ENCODE data around the gene TRAT1.

The TRAT1 gene

GRCh38 chr3:108826309-108827187 is 4.0 kb downstream of the TRAT1 start:
- no peaks in the 10 kb centered on the region for H3K36me3 ChIP-seq (ENCODE audit: control insufficient read depth in 1 of 2, insufficient read depth in 2 of 2, low read length in 2 of 2)
- no peaks in the 10 kb centered on the region for H3K9me3 ChIP-seq (ENCODE audit: control insufficient read depth in 1 of 2, low read length in 2 of 2)
- no peaks in the 10 kb centered on the region for H3K27me3 ChIP-seq (ENCODE audit: low read depth, low read length)
- no peaks in the 10 kb centered on the region for H3K4me1 ChIP-seq (ENCODE audit: control insufficient read depth in 1 of 2, insufficient read depth in 2 of 2, low read length in 2 of 2)
- no peak overlapping the region for H3K4me3 ChIP-seq (ENCODE audit: low read depth in 1 of 2, low read length in 2 of 2)
- no peak overlapping the region for H3K27ac ChIP-seq (ENCODE audit: low read length)

GRCh38 chr3:108830381-108830780 is 7.8 kb downstream of the TRAT1 start:
- Histone ChIP-seq H3K27ac (ENCODE audit: low read length) (no peak overlapping the region), H3K4me1 (ENCODE audit: control insufficient read depth in 1 of 2, insufficient read depth in 2 of 2, low read length in 2 of 2) (no peaks in the 10 kb centered on the region), H3K4me3 (ENCODE audit: low read depth in 1 of 2, low read length in 2 of 2) (no peak overlapping the region), H3K27me3 (ENCODE audit: low read depth, low read length) (no peaks in the 10 kb centered on the region), H3K36me3 (ENCODE audit: control insufficient read depth in 1 of 2, insufficient read depth in 2 of 2, low read length in 2 of 2) (no peaks in the 10 kb centered on the region), H3K9me3 (ENCODE audit: control insufficient read depth in 1 of 2, low read length in 2 of 2) (no peaks in the 10 kb centered on the region)

- no peaks in the 10 kb centered on the region for H3K27me3 ChIP-seq (ENCODE audit: low read depth, low read length)
- H3K9me3 ChIP-seq (ENCODE audit: control insufficient read depth in 1 of 2, low read length in 2 of 2) = no peaks in the 10 kb centered on the region
- H3K4me1 ChIP-seq (ENCODE audit: control insufficient read depth in 1 of 2, insufficient read depth in 2 of 2, low read length in 2 of 2) = no peaks in the 10 kb centered on the region
- H3K27ac ChIP-seq (ENCODE audit: low read length) = no peak overlapping the region
- H3K36me3 ChIP-seq (ENCODE audit: control insufficient read depth in 1 of 2, insufficient read depth in 2 of 2, low read length in 2 of 2) = no peaks in the 10 kb centered on the region
- no peak overlapping the region for H3K4me3 ChIP-seq (ENCODE audit: low read depth in 1 of 2, low read length in 2 of 2)
Observed at GRCh38 chr3:108830991-108831614, 8.5 kb downstream of the TRAT1 start.

- Histone ChIP-seq H3K27ac (ENCODE audit: low read length) (no peak overlapping the region), H3K27me3 (ENCODE audit: low read depth, low read length) (no peaks in the 10 kb centered on the region), H3K4me3 (ENCODE audit: low read depth in 1 of 2, low read length in 2 of 2) (no peak overlapping the region), H3K4me1 (ENCODE audit: control insufficient read depth in 1 of 2, insufficient read depth in 2 of 2, low read length in 2 of 2) (no peaks in the 10 kb centered on the region), H3K36me3 (ENCODE audit: control insufficient read depth in 1 of 2, insufficient read depth in 2 of 2, low read length in 2 of 2) (no peaks in the 10 kb centered on the region), H3K9me3 (ENCODE audit: control insufficient read depth in 1 of 2, low read length in 2 of 2) (no peaks in the 10 kb centered on the region)
Observed at GRCh38 chr3:108833611-108834010, 11.0 kb downstream of the TRAT1 start.

- Histone ChIP-seq H3K4me3 (ENCODE audit: low read depth in 1 of 2, low read length in 2 of 2) (no peak overlapping the region), H3K9me3 (ENCODE audit: control insufficient read depth in 1 of 2, low read length in 2 of 2) (no peaks in the 10 kb centered on the region), H3K27ac (ENCODE audit: low read length) (no peak overlapping the region), H3K27me3 (ENCODE audit: low read depth, low read length) (no peaks in the 10 kb centered on the region), H3K4me1 (ENCODE audit: control insufficient read depth in 1 of 2, insufficient read depth in 2 of 2, low read length in 2 of 2) (no peaks in the 10 kb centered on the region), H3K36me3 (ENCODE audit: control insufficient read depth in 1 of 2, insufficient read depth in 2 of 2, low read length in 2 of 2) (no peaks in the 10 kb centered on the region)
Observed at GRCh38 chr3:108834551-108834950, 12.0 kb downstream of the TRAT1 start.

GRCh38 chr3:108835101-108835500 is 12.5 kb downstream of the TRAT1 start:
- H3K36me3 ChIP-seq (ENCODE audit: control insufficient read depth in 1 of 2, insufficient read depth in 2 of 2, low read length in 2 of 2) = no peaks in the 10 kb centered on the region
- no peak overlapping the region for H3K27ac ChIP-seq (ENCODE audit: low read length)
- H3K4me1 ChIP-seq (ENCODE audit: control insufficient read depth in 1 of 2, insufficient read depth in 2 of 2, low read length in 2 of 2) = no peaks in the 10 kb centered on the region
- H3K9me3 ChIP-seq (ENCODE audit: control insufficient read depth in 1 of 2, low read length in 2 of 2) = no peaks in the 10 kb centered on the region
- H3K27me3 ChIP-seq (ENCODE audit: low read depth, low read length) = no peaks in the 10 kb centered on the region
- no peak overlapping the region for H3K4me3 ChIP-seq (ENCODE audit: low read depth in 1 of 2, low read length in 2 of 2)

- H3K36me3 ChIP-seq (ENCODE audit: control insufficient read depth in 1 of 2, insufficient read depth in 2 of 2, low read length in 2 of 2) = no peaks in the 10 kb centered on the region
- H3K4me1 ChIP-seq (ENCODE audit: control insufficient read depth in 1 of 2, insufficient read depth in 2 of 2, low read length in 2 of 2) = no peaks in the 10 kb centered on the region
- no peaks in the 10 kb centered on the region for H3K27me3 ChIP-seq (ENCODE audit: low read depth, low read length)
- no peak overlapping the region for H3K27ac ChIP-seq (ENCODE audit: low read length)
- no peaks in the 10 kb centered on the region for H3K9me3 ChIP-seq (ENCODE audit: control insufficient read depth in 1 of 2, low read length in 2 of 2)
- no peak overlapping the region for H3K4me3 ChIP-seq (ENCODE audit: low read depth in 1 of 2, low read length in 2 of 2)
Observed at GRCh38 chr3:108838436-108838835, 15.8 kb downstream of the TRAT1 start.

- Histone ChIP-seq H3K27ac (ENCODE audit: low read length) (no peak overlapping the region), H3K36me3 (ENCODE audit: control insufficient read depth in 1 of 2, insufficient read depth in 2 of 2, low read length in 2 of 2) (no peaks in the 10 kb centered on the region), H3K27me3 (ENCODE audit: low read depth, low read length) (no peaks in the 10 kb centered on the region), H3K4me1 (ENCODE audit: control insufficient read depth in 1 of 2, insufficient read depth in 2 of 2, low read length in 2 of 2) (no peaks in the 10 kb centered on the region), H3K9me3 (ENCODE audit: control insufficient read depth in 1 of 2, low read length in 2 of 2) (no peaks in the 10 kb centered on the region), H3K4me3 (ENCODE audit: low read depth in 1 of 2, low read length in 2 of 2) (no peak overlapping the region)
Observed at GRCh38 chr3:108845709-108846293, 23.2 kb downstream of the TRAT1 start.

GRCh38 chr3:108847187-108847586 is 24.6 kb downstream of the TRAT1 start:
- no peak overlapping the region for H3K27ac ChIP-seq (ENCODE audit: low read length)
- no peak overlapping the region for H3K4me3 ChIP-seq (ENCODE audit: low read depth in 1 of 2, low read length in 2 of 2)
- no peaks in the 10 kb centered on the region for H3K27me3 ChIP-seq (ENCODE audit: low read depth, low read length)
- no peaks in the 10 kb centered on the region for H3K36me3 ChIP-seq (ENCODE audit: control insufficient read depth in 1 of 2, insufficient read depth in 2 of 2, low read length in 2 of 2)
- H3K9me3 ChIP-seq (ENCODE audit: control insufficient read depth in 1 of 2, low read length in 2 of 2) = no peaks in the 10 kb centered on the region
- no peaks in the 10 kb centered on the region for H3K4me1 ChIP-seq (ENCODE audit: control insufficient read depth in 1 of 2, insufficient read depth in 2 of 2, low read length in 2 of 2)

- H3K36me3 ChIP-seq (ENCODE audit: control insufficient read depth in 1 of 2, insufficient read depth in 2 of 2, low read length in 2 of 2) = no peaks in the 10 kb centered on the region
- H3K27me3 ChIP-seq (ENCODE audit: low read depth, low read length) = no peaks in the 10 kb centered on the region
Observed at GRCh38 chr3:108849075-108849474, 26.5 kb downstream of the TRAT1 start.

GRCh38 chr3:108861401-108861800 is 38.8 kb downstream of the TRAT1 start:
- Histone ChIP-seq H3K4me1 (ENCODE audit: control insufficient read depth in 1 of 2, insufficient read depth in 2 of 2, low read length in 2 of 2) (no peaks in the 10 kb centered on the region), H3K4me3 (ENCODE audit: low read depth in 1 of 2, low read length in 2 of 2) (no peak overlapping the region), H3K27ac (ENCODE audit: low read length) (no peak overlapping the region), H3K27me3 (ENCODE audit: low read depth, low read length) (no peaks in the 10 kb centered on the region), H3K36me3 (ENCODE audit: control insufficient read depth in 1 of 2, insufficient read depth in 2 of 2, low read length in 2 of 2) (no peaks in the 10 kb centered on the region), H3K9me3 (ENCODE audit: control insufficient read depth in 1 of 2, low read length in 2 of 2) (no peaks in the 10 kb centered on the region)

More at GRCh38 chr3:108849075-108849474, 26.5 kb downstream of the TRAT1 start:
- Histone ChIP-seq H3K4me1 (ENCODE audit: control insufficient read depth in 1 of 2, insufficient read depth in 2 of 2, low read length in 2 of 2) (no peaks in the 10 kb centered on the region), H3K27ac (ENCODE audit: low read length) (no peak overlapping the region), H3K9me3 (ENCODE audit: control insufficient read depth in 1 of 2, low read length in 2 of 2) (no peaks in the 10 kb centered on the region), H3K4me3 (ENCODE audit: low read depth in 1 of 2, low read length in 2 of 2) (no peak overlapping the region)
